Vagina (tissue), 2 donors: ENCODE data around the gene ASXL2.

ENCODE experiments used
- POLR2A ChIP-seq, 2 donors: fragments of 450-650 bp; IDR thresholded peaks; one replicate each; pipeline ENCODE4 v1.6.1; 2017; ENCODE audit warnings: antibody characterized with exemption in 2 of 2, mild to moderate bottlenecking in 2 of 2, moderate library complexity in 2 of 2
- TF ChIP-seq, protein P1 (sequence below), 3 experiments: fragments of 450-650 bp in 2 of 3; fragments of 200-600 bp in 1 of 3; sonication (generic) in 1 of 3; IDR thresholded peaks; one replicate each; pipeline ENCODE4 v1.5.1; 2017 to 2019; ENCODE audit warnings: antibody characterized with exemption in 3 of 3, mild to moderate bottlenecking in 2 of 3, moderate library complexity in 2 of 3

GRCh38 chr2:25701801-25702200 is 176.5 kb downstream of the ASXL2 start:
- TF ChIP-seq, protein P1, sequence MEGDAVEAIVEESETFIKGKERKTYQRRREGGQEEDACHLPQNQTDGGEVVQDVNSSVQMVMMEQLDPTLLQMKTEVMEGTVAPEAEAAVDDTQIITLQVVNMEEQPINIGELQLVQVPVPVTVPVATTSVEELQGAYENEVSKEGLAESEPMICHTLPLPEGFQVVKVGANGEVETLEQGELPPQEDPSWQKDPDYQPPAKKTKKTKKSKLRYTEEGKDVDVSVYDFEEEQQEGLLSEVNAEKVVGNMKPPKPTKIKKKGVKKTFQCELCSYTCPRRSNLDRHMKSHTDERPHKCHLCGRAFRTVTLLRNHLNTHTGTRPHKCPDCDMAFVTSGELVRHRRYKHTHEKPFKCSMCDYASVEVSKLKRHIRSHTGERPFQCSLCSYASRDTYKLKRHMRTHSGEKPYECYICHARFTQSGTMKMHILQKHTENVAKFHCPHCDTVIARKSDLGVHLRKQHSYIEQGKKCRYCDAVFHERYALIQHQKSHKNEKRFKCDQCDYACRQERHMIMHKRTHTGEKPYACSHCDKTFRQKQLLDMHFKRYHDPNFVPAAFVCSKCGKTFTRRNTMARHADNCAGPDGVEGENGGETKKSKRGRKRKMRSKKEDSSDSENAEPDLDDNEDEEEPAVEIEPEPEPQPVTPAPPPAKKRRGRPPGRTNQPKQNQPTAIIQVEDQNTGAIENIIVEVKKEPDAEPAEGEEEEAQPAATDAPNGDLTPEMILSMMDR (IDR thresholded peaks at IDR 0.05): no peak
- no peak for TF ChIP-seq POLR2A (IDR thresholded peaks at IDR 0.05)
